Naive thymus-derived CD4-positive, alpha-beta T cell (primary cell): Measurements from ENCODE around the gene POLR3B. TPM values are rescaled to one million over a fixed set of nuclear protein-coding genes. Genes with fewer than 3 reads are reported as not detected.

Source experiments
- ATAC-seq: fragments of 150-1000 bp; cut with Tn5 transposase; 2 replicates; pipeline ENCODE4 v1.10.0; 2021; ENCODE audit warnings: mild to moderate bottlenecking, moderate library complexity
- CTCF ChIA-PET: fragments of 350-600 bp; sonication (Branson Sonifier 250); formaldehyde crosslinking; loops from one replicate; lab custom pipeline; 2021; ENCODE audit warnings: antibody characterized with exemption; lab: Charles Lee
- POLR2A ChIA-PET: fragments of 350-600 bp; sonication (Branson Sonifier 250); formaldehyde crosslinking; loops from one replicate; lab custom pipeline; 2021; ENCODE audit warnings: antibody characterized with exemption, inconsistent platforms; lab: Charles Lee
- DNase-seq, 9 donors: peaks; one replicate each; pipeline versions ENCODE4 v3.0.0 to v3.0.0-alpha.2; 2020 to 2022; ENCODE audit warnings: mixed read lengths in 1 of 9
- H3K27ac ChIP-seq: one replicate; pipeline ENCODE4 v1.7.0; 2013; ENCODE audit warnings: mild to moderate bottlenecking, low read depth, low read length, moderate library complexity
- H3K27me3 ChIP-seq, 2 donors: one replicate each; pipeline ENCODE4 v1.7.0; 2013; ENCODE audit warnings: low read length in 2 of 2, mild to moderate bottlenecking in 2 of 2, moderate library complexity in 2 of 2; ENCODE audit not compliant: control insufficient read depth in 2 of 2, insufficient read depth in 2 of 2
- H3K36me3 ChIP-seq, 3 experiments: 1 replicate in 2 of 3; 2 replicates in 1 of 3; pipeline ENCODE4 v1.7.0; 2013; ENCODE audit warnings: low read length in 3 of 3, mild to moderate bottlenecking in 3 of 3, moderate library complexity in 1 of 3; ENCODE audit not compliant: insufficient read depth in 3 of 3, control insufficient read depth in 2 of 3
- H3K4me1 ChIP-seq, 2 donors: one replicate each; pipeline ENCODE4 v1.7.0; 2013; ENCODE audit warnings: low read length in 2 of 2, mild to moderate bottlenecking in 2 of 2, moderate library complexity in 1 of 2; ENCODE audit not compliant: control insufficient read depth in 2 of 2, insufficient read depth in 2 of 2
- H3K4me3 ChIP-seq: 2 replicates; pipeline ENCODE4 v1.7.0; 2013; ENCODE audit warnings: mild to moderate bottlenecking, low read length
- H3K9me3 ChIP-seq, 3 experiments: 1 replicate in 2 of 3; 2 replicates in 1 of 3; pipeline ENCODE4 v1.7.0; 2013; ENCODE audit warnings: low read length in 3 of 3; ENCODE audit not compliant: control insufficient read depth in 2 of 3
- H3K27ac Mint-ChIP-seq, 9 donors: one replicate each; pipeline ENCODE4 v1.8.0; 2020 to 2022; ENCODE audit warnings: mixed read lengths in 9 of 9, mild to moderate bottlenecking in 8 of 9, moderate library complexity in 5 of 9, inconsistent platforms in 2 of 9
- H3K27me3 Mint-ChIP-seq, 5 donors: one replicate each; pipeline ENCODE4 v1.8.0; 2021 to 2022; ENCODE audit warnings: mixed read lengths in 5 of 5, mild to moderate bottlenecking in 1 of 5
- H3K36me3 Mint-ChIP-seq, 5 donors: one replicate each; pipeline ENCODE4 v1.8.0; 2020 to 2022; ENCODE audit warnings: mixed read lengths in 5 of 5, mild to moderate bottlenecking in 3 of 5, inconsistent platforms in 1 of 5
- H3K4me1 Mint-ChIP-seq, 7 donors: one replicate each; pipeline ENCODE4 v1.8.0; 2020 to 2022; ENCODE audit warnings: mixed read lengths in 7 of 7, mild to moderate bottlenecking in 3 of 7, inconsistent platforms in 1 of 7
- H3K4me3 Mint-ChIP-seq, 10 donors: one replicate each; pipeline ENCODE4 v1.8.0; 2020 to 2022; ENCODE audit warnings: mild to moderate bottlenecking in 10 of 10, mixed read lengths in 10 of 10, moderate library complexity in 6 of 10, inconsistent platforms in 2 of 10
- H3K9me3 Mint-ChIP-seq, 11 donors: one replicate each; pipeline ENCODE4 v1.8.0; 2020 to 2022; ENCODE audit warnings: mixed read lengths in 11 of 11, mild to moderate bottlenecking in 4 of 11, inconsistent platforms in 1 of 11, moderate library complexity in 1 of 11
- intact Hi-C, 2 donors: fragments of 100-400 bp; cut with micrococcal nuclease; formaldehyde crosslinking; loops; one replicate each; pipeline ENCODE4 v1.15.1; 2023
- polyA plus RNA-seq, 2 donors: library from polyadenylated mRNA; unstranded; fragments of 300-500 nt; fragmentation: Illumina TruSeq; gene quantifications; one replicate each; pipeline ENCODE4 v1.2.3, GENCODE V29; 2021
- total RNA-seq, 6 experiments: library from RNA in 5 of 6; stranded (reverse) in 5 of 6; gene quantifications; 1 replicate in 5 of 6; 2 replicates in 1 of 6; pipeline ENCODE4 v1.2.3 and lab custom pipeline; 2021 to 2026

Gene POLR3B
- total and polyA plus RNA-seq, 7 experiments from 2014 or later: 4.7 to 8.7 (median 6.8) TPM

GRCh38 chr12:106434526-106434925 is 77.0 kb downstream of the POLR3B start:
- peaks cover 0 to 2% (median 0%) of the 10 kb centered on the region in 11 donors for H3K9me3 Mint-ChIP-seq
- no peak for ATAC-seq
- no peak overlapping the region for H3K27ac ChIP-seq
- ChIA-PET POLR2A (no interaction called here), CTCF (no interaction called here)
- H3K36me3 ChIP-seq: peaks cover 0 to 54% (median 5%) of the 10 kb centered on the region in 3 experiments
- H3K4me3 Mint-ChIP-seq: no peak overlapping the region
- no peaks in the 10 kb centered on the region for H3K27me3 Mint-ChIP-seq
- no peak overlapping the region for H3K4me3 ChIP-seq
- H3K4me1 ChIP-seq: no peaks in the 10 kb centered on the region
- H3K36me3 Mint-ChIP-seq: peaks cover 5 to 61% (median 28%) of the 10 kb centered on the region in 5 donors
- H3K27ac Mint-ChIP-seq: peak overlapping the region in 1 of 9 donors; percentile 38
- H3K9me3 ChIP-seq: no peaks in the 10 kb centered on the region
- intact Hi-C loops: no loop called here
- H3K4me1 Mint-ChIP-seq: no peaks in the 10 kb centered on the region
- H3K27me3 ChIP-seq: no peaks in the 10 kb centered on the region
- no peak for DNase-seq

- H3K27me3 Mint-ChIP-seq: no peaks in the 10 kb centered on the region
- peaks cover 0 to 2% (median 0%) of the 10 kb centered on the region in 11 donors for H3K9me3 Mint-ChIP-seq
- Histone ChIP-seq H3K9me3 (no peaks in the 10 kb centered on the region), H3K36me3 (peaks cover 0 to 51% (median 9%) of the 10 kb centered on the region in 3 experiments), H3K4me3 (no peak overlapping the region), H3K27ac (no peak overlapping the region), H3K27me3 (no peaks in the 10 kb centered on the region), H3K4me1 (no peaks in the 10 kb centered on the region)
- ChIA-PET CTCF (interaction anchor here (1.1 kb wide), 1 partner anchor 406 kb away, joined by 3 read pairs; no protein-coding TSS in a partner anchor), POLR2A (no interaction called here)
- ATAC-seq: no peak
- intact Hi-C loops: no loop called here
- DNase-seq: no peak
- H3K27ac Mint-ChIP-seq: no peak overlapping the region
- H3K4me3 Mint-ChIP-seq: no peak overlapping the region
- no peaks in the 10 kb centered on the region for H3K4me1 Mint-ChIP-seq
- H3K36me3 Mint-ChIP-seq: peaks cover 5 to 66% (median 39%) of the 10 kb centered on the region in 5 donors
Observed at GRCh38 chr12:106436164-106436563, 78.6 kb downstream of the POLR3B start.

- no peaks in the 10 kb centered on the region for H3K9me3 ChIP-seq
- no peaks in the 10 kb centered on the region for H3K27me3 ChIP-seq
- DNase-seq: no peak
- no peaks in the 10 kb centered on the region for H3K4me1 ChIP-seq
- H3K36me3 ChIP-seq: peaks cover 0 to 27% (median 4%) of the 10 kb centered on the region in 3 experiments
- ChIA-PET POLR2A (interaction anchor here (0.7 kb wide), 1 partner anchor 541 kb away, joined by 3 read pairs; no protein-coding TSS in a partner anchor), CTCF (interaction anchor here (0.7 kb wide), 1 partner anchor 84 kb away, joined by 3 read pairs; no protein-coding TSS in a partner anchor)
- H3K4me1 Mint-ChIP-seq: no peaks in the 10 kb centered on the region
- H3K27ac Mint-ChIP-seq: no peak overlapping the region
- intact Hi-C loops: no loop called here
- H3K27ac ChIP-seq: no peak overlapping the region
- H3K9me3 Mint-ChIP-seq: no peaks in the 10 kb centered on the region
- H3K4me3 Mint-ChIP-seq: no peak overlapping the region
- H3K27me3 Mint-ChIP-seq: no peaks in the 10 kb centered on the region
- peaks cover 0 to 46% (median 18%) of the 10 kb centered on the region in 5 donors for H3K36me3 Mint-ChIP-seq
- no peak overlapping the region for H3K4me3 ChIP-seq
- ATAC-seq: no peak
Observed at GRCh38 chr12:106442575-106442974, 85.0 kb downstream of the POLR3B start.

- no peak for DNase-seq
- no peaks in the 10 kb centered on the region for H3K4me1 Mint-ChIP-seq
- no peak overlapping the region for H3K4me3 Mint-ChIP-seq
- Histone ChIP-seq H3K4me3 (no peak overlapping the region), H3K4me1 (no peaks in the 10 kb centered on the region), H3K27me3 (no peaks in the 10 kb centered on the region), H3K27ac (no peak overlapping the region), H3K36me3 (peaks cover 0 to 21% (median 4%) of the 10 kb centered on the region in 3 experiments), H3K9me3 (no peaks in the 10 kb centered on the region)
- intact Hi-C loops: no loop called here
- ATAC-seq: no peak
- ChIA-PET CTCF (no interaction called here), POLR2A (no interaction called here)
- H3K27ac Mint-ChIP-seq: peak overlapping the region in 1 of 9 donors; percentile 65
- H3K9me3 Mint-ChIP-seq: no peaks in the 10 kb centered on the region
- H3K36me3 Mint-ChIP-seq: peaks cover 0 to 45% (median 23%) of the 10 kb centered on the region in 5 donors
- H3K27me3 Mint-ChIP-seq: no peaks in the 10 kb centered on the region
Observed at GRCh38 chr12:106445053-106445452, 87.5 kb downstream of the POLR3B start.

- Histone ChIP-seq H3K27me3 (no peaks in the 10 kb centered on the region), H3K4me1 (no peaks in the 10 kb centered on the region), H3K27ac (no peak overlapping the region), H3K9me3 (no peaks in the 10 kb centered on the region), H3K36me3 (peaks cover 0 to 15% (median 0%) of the 10 kb centered on the region in 3 experiments), H3K4me3 (no peak overlapping the region)
- no peaks in the 10 kb centered on the region for H3K4me1 Mint-ChIP-seq
- ChIA-PET POLR2A (no interaction called here), CTCF (interaction anchor here (1.3 kb wide), 1 partner anchor 394 kb away, joined by 3 read pairs; no protein-coding TSS in a partner anchor)
- no peaks in the 10 kb centered on the region for H3K9me3 Mint-ChIP-seq
- no peaks in the 10 kb centered on the region for H3K27me3 Mint-ChIP-seq
- H3K4me3 Mint-ChIP-seq: no peak overlapping the region
- DNase-seq (no peak), ATAC-seq (no peak)
- no peak overlapping the region for H3K27ac Mint-ChIP-seq
- H3K36me3 Mint-ChIP-seq: peaks cover 0 to 36% (median 15%) of the 10 kb centered on the region in 5 donors
- intact Hi-C loops: no loop called here
Observed at GRCh38 chr12:106445959-106446358, 88.4 kb downstream of the POLR3B start.

GRCh38 chr12:106446419-106447092 is 89.0 kb downstream of the POLR3B start:
- Mint-ChIP-seq H3K4me1 (no peaks in the 10 kb centered on the region), H3K36me3 (peaks cover 0 to 34% (median 15%) of the 10 kb centered on the region in 5 donors), H3K4me3 (no peak overlapping the region), H3K27me3 (no peaks in the 10 kb centered on the region), H3K27ac (no peak overlapping the region), H3K9me3 (no peaks in the 10 kb centered on the region)
- CTCF ChIA-PET: interaction anchor here (1.3 kb wide), 1 partner anchor 394 kb away, joined by 3 read pairs; no protein-coding TSS in a partner anchor
- H3K4me3 ChIP-seq: no peak overlapping the region
- H3K9me3 ChIP-seq: no peaks in the 10 kb centered on the region
- H3K36me3 ChIP-seq: peaks cover 0 to 15% (median 0%) of the 10 kb centered on the region in 3 experiments
- POLR2A ChIA-PET: no interaction called here
- DNase-seq (no peak), ATAC-seq (no peak)
- H3K27me3 ChIP-seq: no peaks in the 10 kb centered on the region
- no peak overlapping the region for H3K27ac ChIP-seq
- H3K4me1 ChIP-seq: no peaks in the 10 kb centered on the region
- intact Hi-C loops: no loop called here
